HEK293T (cell line): ENCODE results near the gene NADSYN1.

Experiments
- CTCF ChIA-PET: fragments of 350-600 bp; formaldehyde crosslinking; extraction: SDS; loops from one replicate; lab custom pipeline; 2021; ENCODE audit warnings: antibody characterized with exemption, inconsistent platforms; lab: Yijun Ruan, JAX
- POLR2A ChIA-PET: fragments of 350-600 bp; formaldehyde crosslinking; extraction: SDS; loops from one replicate; lab custom pipeline; 2020; ENCODE audit warnings: antibody characterized with exemption, inconsistent platforms; lab: Yijun Ruan, JAX
- DNase-seq: peaks from one replicate; pipeline ENCODE4 v3.0.0; 2012; ENCODE audit warnings: mixed read lengths; ENCODE audit errors: extremely low spot score
- ARNT ChIP-seq: fragments of 450-650 bp; IDR thresholded peaks from 2 replicates; pipeline ENCODE4 v1.6.1; 2017; ENCODE audit warnings: mild to moderate bottlenecking
- BHLHE40 ChIP-seq: fragments of 450-650 bp; IDR thresholded peaks from 2 replicates; pipeline ENCODE4 v1.6.1; 2016; ENCODE audit warnings: mild to moderate bottlenecking, moderate library complexity, borderline replicate concordance
- CTBP1 ChIP-seq: fragments of 450-650 bp; IDR thresholded peaks from 2 replicates; pipeline ENCODE4 v1.6.1; 2016; ENCODE audit warnings: borderline replicate concordance
- ELF4 ChIP-seq: fragments of 450-650 bp; IDR thresholded peaks from 2 replicates; pipeline ENCODE4 v1.6.1; 2017; ENCODE audit warnings: antibody characterized with exemption
- FOXA1 ChIP-seq: fragments of 450-650 bp; IDR thresholded peaks from 2 replicates; pipeline ENCODE4 v1.6.1; 2016; ENCODE audit warnings: mild to moderate bottlenecking
- FOXK2 ChIP-seq: fragments of 450-650 bp; IDR thresholded peaks from 2 replicates; pipeline ENCODE4 v1.6.1; 2016; ENCODE audit warnings: mild to moderate bottlenecking
- FOXM1 ChIP-seq: fragments of 450-650 bp; IDR thresholded peaks from 2 replicates; pipeline ENCODE4 v1.6.1; 2017; ENCODE audit warnings: mild to moderate bottlenecking, borderline replicate concordance
- HDGF ChIP-seq: fragments of 450-650 bp; IDR thresholded peaks from 2 replicates; pipeline ENCODE4 v1.6.1; 2017; ENCODE audit warnings: antibody characterized with exemption, borderline replicate concordance
- L3MBTL2 ChIP-seq: fragments of 450-650 bp; conservative IDR thresholded peaks from 2 replicates; pipeline ENCODE4 v1.6.1; 2016; ENCODE audit warnings: mild to moderate bottlenecking
- LEF1 ChIP-seq: fragments of 450-650 bp; IDR thresholded peaks from 2 replicates; pipeline ENCODE4 v1.6.1; 2017; ENCODE audit warnings: mild to moderate bottlenecking, borderline replicate concordance
- NFRKB ChIP-seq: fragments of 450-650 bp; IDR thresholded peaks from 2 replicates; pipeline ENCODE4 v1.6.1; 2016; ENCODE audit warnings: mild to moderate bottlenecking, moderate library complexity
- PKNOX1 ChIP-seq: fragments of 450-650 bp; IDR thresholded peaks from 2 replicates; pipeline ENCODE4 v1.6.1; 2016
- SP1 ChIP-seq: fragments of 450-650 bp; IDR thresholded peaks from 2 replicates; pipeline ENCODE4 v1.6.1; 2017
- SUZ12 ChIP-seq: fragments of 450-650 bp; IDR thresholded peaks from 2 replicates; pipeline ENCODE4 v1.6.1; 2016; ENCODE audit warnings: mild to moderate bottlenecking
- TARDBP ChIP-seq: fragments of 450-650 bp; IDR thresholded peaks from 2 replicates; pipeline ENCODE4 v1.6.1; 2016
- ZNF384 ChIP-seq: fragments of 450-650 bp; IDR thresholded peaks from 2 replicates; pipeline ENCODE4 v1.6.1; 2016

NADSYN1 gene

GRCh38 chr11:71495286-71496230 lies 42.6 kb downstream of the NADSYN1 start:
- CTCF ChIA-PET: no interaction called here
- POLR2A ChIA-PET: no interaction called here
- no peak for DNase-seq
- TF ChIP-seq LEF1 (no peak), ARNT (no peak), CTBP1 (no peak), FOXA1 (no peak), HDGF (no peak), PKNOX1 (no peak), FOXK2 (no peak), SP1 (no peak), NFRKB (no peak), BHLHE40 (no peak)

GRCh38 chr11:71496421-71496820 lies 43.4 kb downstream of the NADSYN1 start:
- no peak for DNase-seq
- TF ChIP-seq LEF1: no peak
- no peak for TF ChIP-seq ELF4
- TF ChIP-seq FOXA1: no peak
- CTCF ChIA-PET: no interaction called here
- POLR2A ChIA-PET: no interaction called here

- TF ChIP-seq L3MBTL2 (no peak), SP1 (no peak), BHLHE40 (no peak), PKNOX1 (no peak), CTBP1 (no peak), LEF1 (no peak), NFRKB (no peak), ARNT (no peak), FOXK2 (no peak), HDGF (no peak), ELF4 (no peak), FOXA1 (no peak), FOXM1 (no peak), SUZ12 (no peak), TARDBP (no peak), ZNF384 (no peak)
- DNase-seq: no peak
- CTCF ChIA-PET: no interaction called here
- POLR2A ChIA-PET: no interaction called here
Observed at GRCh38 chr11:71498091-71498490, 45.1 kb downstream of the NADSYN1 start.

- TF ChIP-seq ZNF384 (no peak), PKNOX1 (no peak), TARDBP (no peak), SP1 (no peak), CTBP1 (no peak), FOXA1 (no peak), L3MBTL2 (no peak), ELF4 (no peak), SUZ12 (no peak), ARNT (no peak)
- ChIA-PET POLR2A (no interaction called here), CTCF (no interaction called here)
- no peak for DNase-seq
Observed at GRCh38 chr11:71499125-71499524, 46.1 kb downstream of the NADSYN1 start.

GRCh38 chr11:71499546-71499945 lies 46.5 kb downstream of the NADSYN1 start:
- ChIA-PET CTCF (no interaction called here), POLR2A (no interaction called here)
- no peak for DNase-seq
- TF ChIP-seq BHLHE40 (no peak), SP1 (no peak), SUZ12 (no peak), ZNF384 (no peak), FOXK2 (no peak), ARNT (no peak), PKNOX1 (no peak), NFRKB (no peak), TARDBP (no peak), FOXA1 (no peak), L3MBTL2 (no peak), FOXM1 (no peak), LEF1 (no peak), ELF4 (no peak), CTBP1 (no peak), HDGF (no peak)

GRCh38 chr11:71500601-71501021 lies 47.6 kb downstream of the NADSYN1 start:
- CTCF ChIA-PET: no interaction called here
- DNase-seq: no peak
- TF ChIP-seq ELF4 (no peak), HDGF (no peak), TARDBP (no peak), BHLHE40 (no peak), ARNT (no peak), FOXM1 (no peak), LEF1 (no peak), FOXA1 (no peak), PKNOX1 (no peak), ZNF384 (no peak), CTBP1 (no peak), NFRKB (no peak)
- POLR2A ChIA-PET: no interaction called here
